ENCODE results near the gene IPO11. TPM values are rescaled to one million over a fixed set of nuclear protein-coding genes. Genes with fewer than 3 reads are reported as not detected.
"Not testable (repeated sequence)": the region's sequence is repeated elsewhere in the genome, so short reads cannot be mapped to it uniquely, and the experiment has no call there.

IPO11 gene
- total and polyA plus RNA-seq, 10 donors: 7.8 to 42.2 (median 34.0) TPM

- 85 to 89% (median 88%) methylated on average over 4 to 8 of the region's 8 CpGs for WGBS, 5 donors
- intact Hi-C loops (cut with DNase I; ENCODE audit: low total_unique reads): no loop called here
- Histone ChIP-seq H3K9me3 (peaks cover 0 to 11% (median 2%) of the 10 kb centered on the region in 8 donors), H3K4me1 (no peaks in the 10 kb centered on the region), H3K4me3 (no peak overlapping the region), H3K36me3 (no peaks in the 10 kb centered on the region), H3K27me3 (replicated peaks in 1 of 7) (no peaks in the 10 kb centered on the region), H3K27ac (no peak overlapping the region)
- no peak for DNase-seq
- TF ChIP-seq POLR2AphosphoS5 (IDR thresholded peaks at IDR 0.05): no peak
- TF ChIP-seq POLR2A (IDR thresholded peaks at IDR 0.05): no peak
- TF ChIP-seq CTCF (IDR thresholded peaks at IDR 0.05 in 8 of 11, conservative IDR thresholded peaks at IDR 0.05 in 3 of 11): no peak
These were observed 248.6 kb downstream of the IPO11 start for GRCh38 chr5:62661126-62661525.

GRCh38 chr5:62662521-62662920, 250.0 kb downstream of the IPO11 start:
- intact Hi-C loops (cut with DNase I; ENCODE audit: low total_unique reads): no loop called here
- DNase-seq: no peak

GRCh38 chr5:62671479-62671878, 258.9 kb downstream of the IPO11 start:
- intact Hi-C loops (cut with DNase I; ENCODE audit: low total_unique reads): no loop called here
- Histone ChIP-seq H3K4me1 (no peaks in the 10 kb centered on the region), H3K36me3 (no peaks in the 10 kb centered on the region)

More at GRCh38 chr5:62662521-62662920, 250.0 kb downstream of the IPO11 start:
- H3K4me3 ChIP-seq: no peak overlapping the region
- H3K36me3 ChIP-seq: no peaks in the 10 kb centered on the region
- WGBS, 5 donors: 13 to 30% (median 23%) methylated on average over 2 of the region's 2 CpGs
- no peaks in the 10 kb centered on the region for H3K4me1 ChIP-seq
- H3K27ac ChIP-seq: no peak overlapping the region
- no peaks in the 10 kb centered on the region for H3K27me3 ChIP-seq (replicated peaks in 1 of 7)
- H3K9me3 ChIP-seq: peaks cover 0 to 11% (median 2%) of the 10 kb centered on the region in 8 donors
- no peak for TF ChIP-seq CTCF (IDR thresholded peaks at IDR 0.05 in 8 of 11, conservative IDR thresholded peaks at IDR 0.05 in 3 of 11)
- TF ChIP-seq POLR2AphosphoS5 (IDR thresholded peaks at IDR 0.05): no peak
- no peak for TF ChIP-seq POLR2A (IDR thresholded peaks at IDR 0.05)

DNA sequence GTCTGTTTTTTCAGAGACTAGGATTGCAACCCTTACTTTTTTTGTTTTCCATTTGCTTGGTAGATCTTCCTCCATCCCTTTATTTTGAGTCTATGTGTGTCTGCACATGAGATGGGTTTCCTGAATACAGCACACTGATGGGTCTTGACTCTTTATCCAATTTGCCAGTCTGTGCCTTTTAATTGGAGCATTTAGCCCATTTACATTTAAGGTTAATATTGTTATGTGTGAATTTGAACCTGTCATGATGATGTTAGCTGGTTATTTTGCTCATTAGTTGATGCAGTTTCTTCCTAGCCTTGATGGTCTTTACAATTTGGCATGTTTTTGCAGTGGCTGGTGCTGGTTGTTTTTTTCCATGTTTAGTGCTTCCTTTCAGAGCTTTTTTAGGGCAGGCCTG, 264.0 kb downstream of the IPO11 start:
- intact Hi-C loops (cut with DNase I; ENCODE audit: low total_unique reads); DNase-seq; H3K4me1 ChIP-seq; H3K36me3 ChIP-seq; H3K27ac ChIP-seq; H3K27me3 ChIP-seq (replicated peaks in 1 of 7); H3K4me3 ChIP-seq: not testable (repeated sequence)
- peaks cover 0 to 41% (median 24%) of the 10 kb centered on the region in 8 donors for H3K9me3 ChIP-seq

More at GRCh38 chr5:62671479-62671878, 258.9 kb downstream of the IPO11 start:
- DNase-seq: no peak
- WGBS, 5 donors: 83 to 97% (median 94%) methylated on average over 1 of the region's 1 CpG
- TF ChIP-seq CTCF (IDR thresholded peaks at IDR 0.05 in 8 of 11, conservative IDR thresholded peaks at IDR 0.05 in 3 of 11) (no peak), POLR2A (IDR thresholded peaks at IDR 0.05) (no peak), POLR2AphosphoS5 (IDR thresholded peaks at IDR 0.05) (no peak)
- Histone ChIP-seq H3K4me3 (no peak overlapping the region), H3K27me3 (replicated peaks in 1 of 7) (no peaks in the 10 kb centered on the region), H3K9me3 (peaks cover 0 to 14% (median 3%) of the 10 kb centered on the region in 8 donors), H3K27ac (no peak overlapping the region)

Small RNA genes lying within 50 kb of the gene (small RNA-seq; reads per million reads assigned to genes)
- gene CKS1BP3 (0 reads per million in 4 donors), gene RNU6-661P (0 reads per million in 4 donors)

Other genes with a start within 250 kb of the IPO11 start
- 10 to 100 TPM; 40.9 to 66.7 (median 48.0) TPM for gene KIF2A, start 106.6 kb upstream of the IPO11 start, total RNA-seq
- gene KIF2A, start 106.6 kb upstream of the IPO11 start, polyA plus RNA-seq: 1 to 10 TPM; 4.3 to 7.0 (median 4.5) TPM
- gene DIMT1, start 8.9 kb upstream of the IPO11 start, total RNA-seq: 10 to 100 TPM; 24.0 to 30.0 (median 25.8) TPM
- gene DIMT1, start 8.9 kb upstream of the IPO11 start, polyA plus RNA-seq: 10 to 100 TPM; 11.0 to 16.7 (median 16.0) TPM
- gene LRRC70, start 166.1 kb downstream of the IPO11 start, total RNA-seq: 10 to 100 TPM in 4 of 7 donors, 1 to 10 TPM in 3; 7.2 to 15.4 (median 11.8) TPM
- gene LRRC70, start 166.1 kb downstream of the IPO11 start, polyA plus RNA-seq: 10 to 100 TPM in 1 of 3 donors, 1 to 10 TPM in 2; 3.9 to 11.4 (median 8.7) TPM

Measured in spleen (tissue), 11 donors.